HG02840 (cell line): ENCODE data around the gene TYROBP.
"Not testable (repeated sequence)": the region's sequence is repeated elsewhere in the genome, so short reads cannot be mapped to it uniquely, and the experiment has no call there.

Source experiments
- ATAC-seq: cut with Tn5 transposase; IDR thresholded peaks from one replicate; pipeline ENCODE4 v1.9.1; 2021; ENCODE audit warnings: mild to moderate bottlenecking, moderate library complexity, moderate number of reproducible peaks; ENCODE audit not compliant: unreplicated experiment, low FRiP score

Gene TYROBP

DNA sequence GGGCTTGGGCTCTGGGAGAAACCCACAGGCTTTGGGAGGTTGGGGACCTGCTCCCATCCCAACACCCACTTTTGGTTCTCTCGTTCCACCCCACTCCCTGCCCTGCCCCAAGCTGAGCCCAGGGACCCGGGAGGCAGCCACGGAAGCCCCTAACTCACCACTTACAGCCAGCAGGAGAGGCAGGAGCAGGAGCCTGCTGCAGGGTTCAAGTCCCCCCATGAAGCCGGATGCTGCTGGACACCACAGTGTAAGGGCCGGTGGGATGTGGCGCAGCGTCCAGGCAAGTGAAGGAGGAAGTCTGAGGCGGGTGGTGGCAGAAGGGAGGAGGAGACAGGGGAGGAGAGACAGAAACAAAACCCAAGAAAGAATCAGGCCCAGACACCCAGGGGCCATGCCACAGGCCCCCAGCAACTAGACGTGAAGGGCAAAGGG lies at the start of gene TYROBP:
Gene TYROBP (minus strand): TSS at position 286 of the 432 bp plus-strand sequence. CDS start 67 bp downstream, at position 219.
- ATAC-seq, result no peak

DNA sequence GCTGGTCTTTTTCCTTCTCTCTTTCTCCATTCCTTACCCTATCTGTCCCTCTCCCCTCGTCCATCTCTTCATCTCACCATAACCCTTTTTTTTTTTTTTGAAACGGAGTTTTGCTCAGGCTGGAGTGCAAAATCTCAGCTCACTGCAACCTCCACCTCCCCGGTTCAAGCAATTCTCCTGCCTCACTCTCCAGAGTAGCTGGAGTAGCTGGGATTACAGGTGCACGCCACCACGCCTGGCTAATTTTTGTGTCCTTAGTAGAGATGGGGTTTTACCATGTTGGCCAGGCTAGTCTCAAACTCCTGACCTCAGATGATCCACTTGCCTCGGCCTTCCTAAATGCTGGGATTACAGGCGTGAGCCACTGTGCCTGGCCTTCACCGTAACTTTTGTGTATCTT lies 49.3 kb upstream of the TYROBP start:
- not testable (repeated sequence) for ATAC-seq

DNA sequence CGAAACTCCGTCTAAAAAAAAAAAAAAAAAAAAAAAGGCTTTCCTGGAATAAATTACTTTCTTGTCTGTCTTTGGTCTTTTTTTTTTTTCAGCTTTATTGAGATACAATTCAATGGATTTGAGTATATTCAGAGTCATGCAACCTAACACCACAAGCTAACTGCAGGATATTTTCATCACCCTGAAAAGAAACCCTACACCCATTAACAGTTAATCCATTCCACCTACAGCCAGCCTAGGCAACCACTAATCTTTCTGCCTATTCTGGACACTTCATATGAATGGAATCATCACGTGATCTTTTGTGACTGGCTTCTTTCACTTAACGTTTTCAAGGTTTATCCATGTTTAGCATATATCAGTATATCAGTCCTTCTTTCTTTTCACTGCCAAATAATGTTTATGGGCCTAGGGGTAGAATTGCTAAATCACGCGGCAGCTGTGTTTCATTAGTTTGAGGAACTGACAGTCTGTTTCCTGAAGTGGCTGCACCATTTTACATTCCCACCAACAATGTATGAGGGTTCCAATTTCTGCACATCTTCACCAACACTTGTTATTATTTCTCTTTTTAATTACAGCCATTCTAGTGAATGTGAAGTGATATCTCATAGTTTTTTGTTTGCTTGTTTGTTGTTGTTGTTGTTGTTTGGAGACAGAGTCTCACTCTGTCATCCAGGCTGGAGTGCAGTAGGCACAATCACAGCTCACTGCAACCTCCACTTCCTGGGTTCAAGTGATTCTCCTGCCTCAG lies 48.0 kb upstream of the TYROBP start:
- no peak for ATAC-seq

DNA sequence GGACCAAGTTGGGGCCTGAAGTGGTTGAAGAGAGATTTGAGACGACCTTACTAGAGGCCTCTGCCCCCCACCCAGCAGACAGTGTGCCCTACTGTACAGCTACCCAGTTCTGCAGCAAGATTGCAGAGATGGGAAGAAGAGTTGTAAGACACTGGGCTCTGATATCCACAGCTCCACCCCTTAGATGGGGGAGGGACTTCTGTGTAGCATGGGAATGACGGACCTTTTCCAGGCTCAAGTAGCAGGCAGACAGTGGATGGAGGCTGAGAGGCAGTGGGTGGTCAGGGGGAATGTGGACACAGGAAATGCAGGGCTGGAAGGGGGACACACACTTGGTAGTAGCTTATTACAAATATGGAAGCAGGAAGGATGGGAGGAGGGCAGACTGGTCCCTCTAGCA lies 41.0 kb upstream of the TYROBP start:
- no peak for ATAC-seq

DNA sequence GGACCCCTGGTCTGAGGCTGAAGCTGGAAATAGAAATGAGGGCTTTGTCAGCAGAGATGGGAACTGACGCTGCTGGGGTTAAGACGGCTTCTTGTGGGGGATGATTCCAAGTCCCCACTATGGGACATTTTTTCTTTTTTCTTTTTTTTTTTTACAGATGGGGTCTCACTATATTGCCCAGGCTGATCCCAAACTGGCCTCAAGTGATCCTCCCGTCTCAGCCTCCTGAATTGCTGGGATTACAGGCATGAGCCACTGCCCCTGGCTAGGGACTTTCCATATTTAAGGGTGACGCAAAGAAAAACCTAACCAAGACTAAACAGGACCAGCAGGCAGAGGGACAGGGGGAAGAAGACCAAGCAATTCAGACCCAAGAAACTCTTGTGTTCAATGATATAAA lies 38.1 kb upstream of the TYROBP start:
- ATAC-seq, result no peak

DNA sequence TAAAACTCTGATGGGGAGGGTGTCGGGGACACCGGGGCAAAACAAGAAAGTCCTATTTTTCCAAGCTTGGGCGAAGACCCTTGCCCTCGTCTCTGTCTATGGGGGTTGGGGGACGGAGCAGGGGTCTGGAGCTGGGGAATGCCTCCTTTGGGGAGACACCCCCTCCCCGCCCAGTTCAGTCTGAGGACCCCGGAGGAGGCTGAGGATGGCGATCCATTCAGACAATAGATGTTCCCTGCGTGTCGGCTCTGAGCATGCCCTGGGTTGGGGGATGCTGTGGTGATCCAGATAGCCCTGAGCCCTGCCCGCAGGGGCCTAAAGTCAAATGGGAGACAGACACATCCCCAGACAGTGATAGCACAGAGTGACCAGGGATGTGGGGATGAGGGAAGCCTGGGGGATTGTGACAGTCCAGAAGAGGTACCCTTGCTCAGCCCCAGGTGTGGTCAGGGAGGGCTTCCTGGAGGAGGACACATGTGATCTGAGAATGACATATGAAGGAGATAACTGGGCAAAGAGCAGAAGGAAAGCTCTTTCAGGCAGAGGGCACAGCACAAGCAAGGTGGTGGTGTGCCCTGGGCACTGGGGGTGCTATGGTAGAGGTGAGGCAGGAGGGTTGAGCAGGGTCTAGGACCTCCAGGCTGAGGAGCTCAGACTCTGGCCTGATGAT lies 37.2 kb upstream of the TYROBP start:
- ATAC-seq, result no peak

DNA sequence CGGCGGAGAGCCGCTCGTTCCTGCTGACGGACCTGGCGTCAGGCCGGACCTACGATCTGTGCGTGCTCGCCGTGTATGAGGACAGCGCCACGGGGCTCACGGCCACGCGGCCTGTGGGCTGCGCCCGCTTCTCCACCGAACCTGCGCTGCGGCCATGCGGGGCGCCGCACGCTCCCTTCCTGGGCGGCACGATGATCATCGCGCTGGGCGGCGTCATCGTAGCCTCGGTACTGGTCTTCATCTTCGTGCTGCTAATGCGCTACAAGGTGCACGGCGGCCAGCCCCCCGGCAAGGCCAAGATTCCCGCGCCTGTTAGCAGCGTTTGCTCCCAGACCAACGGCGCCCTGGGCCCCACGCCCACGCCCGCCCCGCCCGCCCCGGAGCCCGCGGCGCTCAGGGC lies 36.5 kb upstream of the TYROBP start:
- ATAC-seq, result no peak

DNA sequence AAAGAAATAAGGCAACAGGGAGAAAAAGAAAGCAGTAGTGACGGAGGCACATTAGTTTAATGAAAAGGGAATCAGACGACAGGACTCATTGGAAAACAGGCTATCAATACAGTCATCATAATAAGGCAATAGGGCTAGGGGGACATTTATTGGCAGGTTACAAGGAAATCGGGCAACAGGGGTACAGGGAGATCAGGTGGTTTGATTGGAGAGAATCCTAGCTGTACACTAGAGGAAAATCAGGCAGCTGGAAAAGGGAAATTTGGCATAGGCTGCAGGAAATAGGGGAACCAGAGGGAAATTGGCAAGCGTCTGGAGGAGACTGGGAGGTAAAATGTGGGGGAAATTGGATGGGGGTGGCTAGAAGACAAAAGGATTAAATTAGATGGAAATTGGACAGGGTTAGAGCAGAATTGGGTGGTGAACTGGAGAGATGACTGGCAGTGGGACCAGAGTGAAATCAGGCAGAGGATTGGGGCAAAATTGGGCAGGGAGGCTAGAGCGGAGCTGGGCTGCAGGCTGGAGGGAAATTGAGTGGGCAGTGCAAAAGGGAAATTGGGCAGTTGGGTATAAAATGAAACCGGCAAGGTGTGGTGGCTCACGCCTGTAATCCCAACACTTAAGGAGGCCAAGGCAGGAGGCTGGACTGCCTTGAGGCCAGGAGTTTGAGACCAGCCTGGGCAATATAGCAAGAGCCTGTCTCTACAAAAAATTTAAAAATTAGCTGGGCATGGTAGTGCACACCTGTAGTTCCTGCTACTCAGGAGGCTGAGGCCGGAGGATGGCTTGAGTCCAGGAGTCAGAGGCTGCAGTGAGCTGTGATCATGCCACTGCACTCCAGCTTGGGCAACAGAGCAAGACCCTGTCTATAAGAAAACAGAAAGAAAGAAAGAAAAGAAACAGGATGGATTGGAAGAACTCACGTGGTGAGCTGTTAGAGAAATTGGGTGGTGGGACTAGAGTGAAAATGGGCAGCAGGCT lies 35.5 kb upstream of the TYROBP start:
- ATAC-seq, result no peak

DNA sequence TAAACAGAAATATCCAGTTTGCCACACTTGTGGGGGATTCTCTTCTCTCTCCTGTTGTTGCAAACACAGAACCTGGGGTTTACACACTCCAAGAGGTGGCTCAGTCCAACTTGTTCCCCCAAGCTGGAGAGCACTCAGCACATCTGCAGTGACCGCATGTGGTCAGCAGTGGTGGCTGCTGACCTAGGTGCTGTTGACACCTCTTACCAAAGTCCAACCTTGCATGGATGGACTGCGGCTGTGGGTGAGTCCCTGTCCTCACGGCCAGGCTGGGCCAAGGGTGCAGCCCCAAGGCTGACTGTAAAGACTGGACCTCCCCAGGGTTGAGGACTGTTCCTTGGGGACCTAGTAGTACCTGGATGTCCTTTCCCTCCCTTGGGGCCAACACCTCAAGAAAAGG lies 34.1 kb upstream of the TYROBP start:
- no peak for ATAC-seq

DNA sequence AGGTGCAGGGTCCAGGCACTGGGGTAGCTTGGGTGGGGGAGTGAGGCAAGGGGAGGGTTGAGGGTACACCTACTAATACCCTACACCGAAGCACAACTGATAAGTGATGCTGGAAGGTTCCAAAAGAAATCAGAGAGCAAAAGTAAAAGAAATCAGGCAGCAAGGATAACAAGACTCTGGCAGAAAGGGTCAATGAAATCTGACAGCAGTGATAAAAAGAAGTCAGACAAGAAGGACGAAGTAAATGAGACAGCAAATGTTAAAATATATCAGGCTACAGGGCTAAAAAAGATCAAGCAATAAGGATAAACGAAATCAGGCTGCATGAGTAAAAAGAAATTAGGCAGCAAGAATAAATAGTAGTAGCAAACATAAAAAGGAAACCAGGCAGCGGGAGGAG lies 32.7 kb upstream of the TYROBP start:
- ATAC-seq, result no peak

DNA sequence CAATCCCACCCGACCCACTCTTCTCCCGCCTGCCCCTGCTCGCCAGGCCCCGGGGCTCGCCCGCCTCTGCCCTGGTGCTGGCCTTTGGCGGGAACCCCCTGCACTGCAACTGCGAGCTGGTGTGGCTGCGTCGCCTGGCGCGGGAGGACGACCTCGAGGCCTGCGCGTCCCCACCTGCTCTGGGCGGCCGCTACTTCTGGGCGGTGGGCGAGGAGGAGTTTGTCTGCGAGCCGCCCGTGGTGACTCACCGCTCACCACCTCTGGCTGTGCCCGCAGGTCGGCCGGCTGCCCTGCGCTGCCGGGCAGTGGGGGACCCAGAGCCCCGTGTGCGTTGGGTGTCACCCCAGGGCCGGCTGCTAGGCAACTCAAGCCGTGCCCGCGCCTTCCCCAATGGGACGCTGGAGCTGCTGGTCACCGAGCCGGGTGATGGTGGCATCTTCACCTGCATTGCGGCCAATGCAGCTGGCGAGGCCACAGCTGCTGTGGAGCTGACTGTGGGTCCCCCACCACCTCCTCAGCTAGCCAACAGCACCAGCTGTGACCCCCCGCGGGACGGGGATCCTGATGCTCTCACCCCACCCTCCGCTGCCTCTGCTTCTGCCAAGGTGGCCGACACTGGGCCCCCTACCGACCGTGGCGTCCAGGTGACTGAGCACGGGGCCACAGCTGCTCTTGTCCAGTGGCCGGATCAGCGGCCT lies 32.1 kb upstream of the TYROBP start:
- ATAC-seq, result no peak

DNA sequence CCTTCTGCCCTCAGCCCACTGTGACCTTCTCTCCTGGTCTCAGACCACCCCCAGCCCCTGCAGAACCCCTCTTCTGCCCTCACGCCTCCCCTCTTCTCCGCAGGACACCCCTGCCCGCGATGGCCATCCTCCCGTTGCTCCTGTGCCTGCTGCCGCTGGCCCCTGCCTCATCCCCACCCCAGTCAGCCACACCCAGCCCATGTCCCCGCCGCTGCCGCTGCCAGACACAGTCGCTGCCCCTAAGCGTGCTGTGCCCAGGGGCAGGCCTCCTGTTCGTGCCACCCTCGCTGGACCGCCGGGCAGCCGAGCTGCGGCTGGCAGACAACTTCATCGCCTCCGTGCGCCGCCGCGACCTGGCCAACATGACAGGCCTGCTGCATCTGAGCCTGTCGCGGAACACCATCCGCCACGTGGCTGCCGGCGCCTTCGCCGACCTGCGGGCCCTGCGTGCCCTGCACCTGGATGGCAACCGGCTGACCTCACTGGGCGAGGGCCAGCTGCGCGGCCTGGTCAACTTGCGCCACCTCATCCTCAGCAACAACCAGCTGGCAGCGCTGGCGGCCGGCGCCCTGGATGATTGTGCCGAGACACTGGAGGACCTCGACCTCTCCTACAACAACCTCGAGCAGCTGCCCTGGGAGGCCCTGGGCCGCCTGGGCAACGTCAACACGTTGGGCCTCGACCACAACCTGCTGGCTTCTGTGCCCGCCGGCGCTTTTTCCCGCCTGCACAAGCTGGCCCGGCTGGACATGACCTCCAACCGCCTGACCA lies 31.4 kb upstream of the TYROBP start:
- no peak for ATAC-seq

DNA sequence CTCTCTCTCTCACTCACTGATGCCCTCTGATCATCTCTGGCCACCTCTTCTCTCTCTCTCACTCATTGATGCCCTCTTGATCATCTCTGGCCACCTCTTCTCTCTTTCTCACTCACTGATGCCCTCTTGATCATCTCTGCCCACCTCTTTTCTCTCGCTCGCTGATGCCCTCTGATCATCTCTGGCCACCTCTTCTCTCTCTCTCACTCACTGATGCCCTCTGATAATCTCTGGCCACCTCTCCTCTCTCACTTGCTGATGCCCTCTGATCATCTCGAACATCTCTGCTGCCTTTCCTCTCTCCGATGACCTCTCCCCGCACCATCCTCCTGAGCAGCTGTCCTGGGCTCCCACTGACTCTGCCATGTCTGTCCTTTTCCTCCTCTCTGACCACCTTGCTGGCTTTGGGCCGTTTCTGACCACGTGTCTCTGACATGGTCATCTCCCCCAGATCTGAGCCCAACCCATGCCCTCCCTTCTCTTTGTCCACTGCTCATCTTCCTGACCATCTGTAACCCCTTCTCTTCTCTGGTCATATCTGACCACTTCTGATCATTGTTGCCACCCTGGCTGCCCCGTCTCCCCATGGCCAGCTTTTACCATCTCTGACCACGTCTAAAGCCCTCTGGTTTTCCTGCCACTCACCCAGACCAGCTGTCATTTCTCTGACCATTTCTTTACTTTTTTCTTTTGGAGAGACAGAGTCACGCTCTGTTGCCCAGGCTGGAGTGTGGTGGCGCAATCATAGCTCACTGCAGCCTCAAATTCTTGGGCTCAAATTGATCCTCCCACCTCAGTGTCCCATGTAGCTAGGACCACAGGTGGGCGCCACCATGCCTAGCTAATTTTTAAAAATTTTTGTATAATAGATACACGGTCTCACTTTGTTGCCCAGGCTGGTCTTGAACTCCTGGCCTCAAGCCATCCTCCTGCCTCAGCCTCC lies 30.5 kb upstream of the TYROBP start:
- ATAC-seq, result no peak

DNA sequence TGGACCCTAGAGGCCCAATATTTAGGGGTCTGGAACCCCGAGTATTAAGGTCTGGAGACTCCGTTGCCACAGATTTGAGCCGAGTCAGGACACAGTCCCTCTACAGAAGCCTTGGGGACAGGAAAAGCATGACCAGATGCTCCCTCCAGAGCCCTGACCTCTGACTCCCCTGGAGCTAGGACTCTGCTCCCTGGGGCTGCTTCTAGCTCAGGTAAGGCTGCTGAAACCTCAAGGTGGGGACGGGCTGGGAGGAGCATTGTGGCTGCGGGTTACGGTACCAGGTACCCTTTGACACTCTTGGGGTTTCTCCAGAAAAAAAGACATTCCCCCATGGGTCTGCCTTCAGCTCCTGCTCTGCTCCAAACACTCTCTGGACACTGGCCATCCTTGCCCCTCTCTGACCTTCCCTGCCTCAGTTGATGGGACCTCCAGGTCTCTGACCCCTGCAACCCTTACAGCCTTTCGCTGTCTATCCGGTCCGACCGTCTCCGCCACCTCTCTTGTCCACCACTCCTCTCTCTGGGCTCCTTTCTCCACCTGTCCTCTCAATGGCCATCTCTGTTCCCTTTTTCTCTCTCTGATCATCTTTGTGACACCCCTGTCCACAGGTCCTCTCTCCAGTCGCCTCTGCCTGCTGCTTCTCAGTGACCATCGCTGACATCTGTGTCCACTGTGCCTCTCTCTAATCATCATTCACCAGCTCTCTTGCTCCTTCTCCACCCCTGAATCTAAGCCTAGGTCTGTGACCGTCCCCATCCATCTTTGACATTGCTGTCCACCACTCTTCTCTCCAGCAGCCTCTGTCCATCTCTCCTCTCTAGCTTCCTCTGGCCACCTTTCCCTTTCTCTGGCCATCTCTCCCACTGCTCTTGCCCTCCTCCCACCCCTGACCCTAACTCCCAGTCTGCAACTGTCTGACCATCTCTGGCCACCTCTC lies 29.5 kb upstream of the TYROBP start:
- ATAC-seq, result no peak

DNA sequence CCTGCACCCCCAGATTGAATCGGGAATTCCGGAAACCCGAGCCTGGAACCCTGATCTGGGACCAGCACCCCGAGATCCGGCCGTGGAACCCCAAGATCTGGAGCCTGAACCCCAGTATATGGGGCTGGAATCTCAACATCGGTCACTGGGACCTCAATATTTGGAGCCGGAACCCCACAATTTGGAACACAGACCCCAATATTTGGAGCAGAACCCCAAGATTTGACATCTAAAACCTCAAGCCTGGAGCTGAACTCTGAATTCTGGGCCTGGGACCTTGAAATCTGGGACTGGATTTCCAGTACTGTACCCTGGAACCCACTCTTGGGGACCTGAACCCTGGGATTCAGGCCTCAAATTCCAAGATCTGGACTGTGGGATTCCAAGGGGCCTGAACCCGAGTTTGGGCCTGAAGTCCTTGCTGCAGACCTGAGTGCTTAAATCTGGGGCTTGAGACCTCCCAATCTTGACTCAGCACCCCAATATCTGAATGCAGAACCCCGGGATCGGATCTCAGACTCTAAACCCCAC lies 28.7 kb upstream of the TYROBP start:
- no peak for ATAC-seq

DNA sequence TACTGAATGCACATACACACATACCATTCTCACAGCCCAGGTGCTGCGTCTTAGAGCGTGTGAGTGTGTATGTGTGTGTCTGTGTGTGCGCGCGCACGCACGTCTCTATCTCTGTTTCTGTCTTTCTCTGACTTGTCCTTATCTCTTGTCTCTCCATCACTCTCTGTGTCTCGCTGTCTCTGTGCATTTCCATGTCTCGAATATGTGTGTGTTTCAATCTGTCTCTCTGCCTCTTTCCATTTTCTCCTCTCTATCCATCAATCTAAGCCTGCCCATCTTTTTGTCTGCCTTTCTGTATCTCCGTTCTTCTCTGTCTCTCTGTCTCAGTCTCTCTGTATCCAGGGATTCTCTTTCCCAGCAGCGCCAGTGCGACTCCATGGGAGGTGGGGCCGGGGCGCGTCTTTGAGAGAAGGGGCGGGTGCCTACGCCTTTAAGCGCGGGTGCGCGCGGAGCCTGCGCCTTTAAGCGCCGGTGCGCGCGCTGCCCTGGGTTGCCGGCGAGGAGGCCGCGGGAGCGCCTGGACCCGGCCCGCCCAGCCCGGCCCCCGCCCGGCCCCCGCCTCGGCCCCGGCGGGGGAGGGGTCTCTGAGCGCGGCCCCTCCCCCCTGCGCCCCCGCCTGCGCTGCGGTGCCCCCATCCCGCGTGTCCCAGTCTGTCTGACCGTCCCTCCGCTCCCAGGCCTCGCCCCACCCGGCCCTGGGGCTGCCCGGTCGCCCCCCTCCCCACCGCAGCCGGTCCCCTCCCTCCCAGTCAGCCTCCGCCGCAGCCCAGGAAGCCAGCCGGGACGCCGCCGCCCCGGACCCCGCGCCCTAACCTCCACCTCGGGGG lies 28.0 kb upstream of the TYROBP start, which contains the start of gene LRFN3:
Gene LRFN3 (plus strand): TSS at position 464 of the 827 bp plus-strand sequence. CDS start 3,052 bp downstream, outside the sequence.
- ATAC-seq, result no peak
